ENCODE results near the gene POMT2. TPM values are rescaled to one million over a fixed set of nuclear protein-coding genes. Genes with fewer than 3 reads are reported as not detected.
A peak's percentile ranks its signal among the peaks of the same experiment; 100 is the strongest.

The POMT2 gene
- polyA plus RNA-seq, 1 of the 3 experiments (the other 2 are of a cell fraction): 19.9 TPM

- Histone ChIP-seq H3K4me2 (no peak overlapping the region), H3F3A (replicated peaks; ENCODE audit: insufficient read depth) (no peaks in the 10 kb centered on the region), H3K9ac (no peak overlapping the region), H3K79me2 (ENCODE audit: insufficient read depth) (no peaks in the 10 kb centered on the region), H3K4me1 (ENCODE audit: control insufficient read depth in 1 of 2, insufficient read depth in 2 of 2, low read depth in 1 of 2, low read length in 1 of 2) (peaks cover 0 to 18% of the 10 kb centered on the region in 2 experiments; a peak in 1 of 4 replicates), H3K27ac (ENCODE audit: low read depth in 2 of 2, low read length in 1 of 2) (peak overlapping the region in 1 of 2 experiments; percentile 65; a peak in 2 of 4 replicates), H3K4me3 (ENCODE audit: low read depth in 2 of 2, low read length in 1 of 2) (no peak overlapping the region), H3K36me3 (replicated peaks in 1 of 2; ENCODE audit: control insufficient read depth in 1 of 2, insufficient read depth in 2 of 2, low read length in 1 of 2) (peaks cover 0 to 27% of the 10 kb centered on the region in 2 experiments), H4K20me1 (ENCODE audit: insufficient read depth) (no peaks in the 10 kb centered on the region), H3K9me3 (no peaks in the 10 kb centered on the region), H3K27me3 (ENCODE audit: insufficient read depth) (peaks cover 7% of the 10 kb centered on the region), H3K9me2 (no peaks in the 10 kb centered on the region), H2AFZ (ENCODE audit: low read depth) (no peak overlapping the region)
- peak; percentile 84 for DNase-seq
- TF ChIP-seq MXI1 (IDR thresholded peaks at IDR 0.05; ENCODE audit: low read depth, low read length): peak; percentile 20; the same call in 1 of the 2 replicates
- TF ChIP-seq YY1 (IDR thresholded peaks at IDR 0.05; ENCODE audit: low read depth): no peak
- TF ChIP-seq RAD21 (IDR thresholded peaks at IDR 0.05; ENCODE audit: low read length): peak; percentile 52
- WGBS (ENCODE audit: low lambda C conversion rate): 53% methylated on average over 8 of the region's 8 CpGs
- ChIA-PET POLR2A (interaction anchor here (0.6 to 1.2 kb wide), 2 partner anchors 162 to 405 kb away, joined by 3 read pairs; no protein-coding TSS in a partner anchor), CTCF (interaction anchor here (0.7 to 3.5 kb wide), 23 partner anchors 11 to 403 kb away, joined by 3 to 21 read pairs (median 4); partner anchors contain the start of genes SAMD15, TMED8 and TMEM63C)
Observed at GRCh38 chr14:77275601-77276017, 45.1 kb downstream of the POMT2 start.

DNA sequence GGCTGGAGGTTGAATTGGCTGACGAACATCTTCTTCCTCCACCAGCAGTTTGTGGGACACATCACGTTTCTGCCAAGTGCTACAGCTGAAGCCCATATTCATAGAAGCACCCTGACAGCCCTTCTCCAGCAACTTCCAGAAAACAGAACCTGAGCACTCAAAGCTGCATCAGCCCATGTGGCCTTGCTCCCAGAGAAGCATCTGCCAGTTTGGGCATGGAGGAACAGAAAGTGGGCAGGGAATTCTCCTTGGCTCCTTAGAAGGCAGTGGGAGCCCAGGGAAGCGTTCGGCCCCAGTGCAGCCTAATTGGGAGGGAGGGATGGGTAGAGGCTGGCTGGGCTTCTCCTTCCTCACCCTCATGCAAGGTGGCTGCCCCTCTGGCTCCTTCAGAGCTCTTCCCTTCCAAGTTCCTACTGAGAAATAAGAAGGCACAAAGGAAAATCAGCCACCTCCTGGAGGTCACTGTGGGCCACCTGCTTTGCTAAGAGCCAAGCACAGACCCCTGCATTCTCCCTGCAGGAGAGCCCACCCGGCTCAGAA lies 45.6 kb downstream of the POMT2 start:
- peak overlapping the region in 1 of 2 experiments; percentile 65; a peak in 2 of 4 replicates for H3K27ac ChIP-seq (ENCODE audit: low read depth in 2 of 2, low read length in 1 of 2)
- H3K9me3 ChIP-seq: no peaks in the 10 kb centered on the region
- DNase-seq: no peak
- peaks cover 11% of the 10 kb centered on the region for H3K27me3 ChIP-seq (ENCODE audit: insufficient read depth)
- H4K20me1 ChIP-seq (ENCODE audit: insufficient read depth): no peaks in the 10 kb centered on the region
- H2AFZ ChIP-seq (ENCODE audit: low read depth): no peak overlapping the region
- no peaks in the 10 kb centered on the region for H3F3A ChIP-seq (replicated peaks; ENCODE audit: insufficient read depth)
- 71% methylated on average over 5 of the region's 5 CpGs for WGBS (ENCODE audit: low lambda C conversion rate)
- ChIA-PET POLR2A (interaction anchor here (1.2 kb wide), 1 partner anchor 406 kb away, joined by 3 read pairs; no protein-coding TSS in a partner anchor), CTCF (interaction anchor here (0.7 to 3.5 kb wide), 22 partner anchors 11 to 402 kb away, joined by 3 to 21 read pairs (median 4); partner anchors contain the start of genes SAMD15, TMED8 and TMEM63C)
- H3K4me3 ChIP-seq (ENCODE audit: low read depth in 2 of 2, low read length in 1 of 2): no peak overlapping the region
- H3K36me3 ChIP-seq (replicated peaks in 1 of 2; ENCODE audit: control insufficient read depth in 1 of 2, insufficient read depth in 2 of 2, low read length in 1 of 2): peaks cover 0 to 23% of the 10 kb centered on the region in 2 experiments
- peaks cover 0 to 18% of the 10 kb centered on the region in 2 experiments; a peak in 1 of 4 replicates for H3K4me1 ChIP-seq (ENCODE audit: control insufficient read depth in 1 of 2, insufficient read depth in 2 of 2, low read depth in 1 of 2, low read length in 1 of 2)
- TF ChIP-seq USF1 (IDR thresholded peaks at IDR 0.05; ENCODE audit: borderline replicate concordance, low read depth) (no peak), JUND (IDR thresholded peaks at IDR 0.05) (no peak), TAF1 (IDR thresholded peaks at IDR 0.05; ENCODE audit: borderline replicate concordance, low read depth, low read length) (no peak), POLR2AphosphoS5 (IDR thresholded peaks at IDR 0.05; ENCODE audit: low read depth, low read length) (no peak), EP300 (IDR thresholded peaks at IDR 0.05; ENCODE audit: borderline replicate concordance in 1 of 2, low read depth in 1 of 2, low read length in 1 of 2) (no peak), NFIC (IDR thresholded peaks at IDR 0.05; ENCODE audit: borderline replicate concordance) (no peak), GATA2 (CRISPR knock-in tag; IDR thresholded peaks at IDR 0.05) (no peak), FOSL2 (IDR thresholded peaks at IDR 0.05; ENCODE audit: borderline replicate concordance, low read depth) (no peak)
- TF ChIP-seq, protein P1, sequence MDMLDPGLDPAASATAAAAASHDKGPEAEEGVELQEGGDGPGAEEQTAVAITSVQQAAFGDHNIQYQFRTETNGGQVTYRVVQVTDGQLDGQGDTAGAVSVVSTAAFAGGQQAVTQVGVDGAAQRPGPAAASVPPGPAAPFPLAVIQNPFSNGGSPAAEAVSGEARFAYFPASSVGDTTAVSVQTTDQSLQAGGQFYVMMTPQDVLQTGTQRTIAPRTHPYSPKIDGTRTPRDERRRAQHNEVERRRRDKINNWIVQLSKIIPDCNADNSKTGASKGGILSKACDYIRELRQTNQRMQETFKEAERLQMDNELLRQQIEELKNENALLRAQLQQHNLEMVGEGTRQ (IDR thresholded peaks at IDR 0.05; ENCODE audit: borderline replicate concordance, low read depth, low read length): no peak
- TF ChIP-seq, protein P2, sequence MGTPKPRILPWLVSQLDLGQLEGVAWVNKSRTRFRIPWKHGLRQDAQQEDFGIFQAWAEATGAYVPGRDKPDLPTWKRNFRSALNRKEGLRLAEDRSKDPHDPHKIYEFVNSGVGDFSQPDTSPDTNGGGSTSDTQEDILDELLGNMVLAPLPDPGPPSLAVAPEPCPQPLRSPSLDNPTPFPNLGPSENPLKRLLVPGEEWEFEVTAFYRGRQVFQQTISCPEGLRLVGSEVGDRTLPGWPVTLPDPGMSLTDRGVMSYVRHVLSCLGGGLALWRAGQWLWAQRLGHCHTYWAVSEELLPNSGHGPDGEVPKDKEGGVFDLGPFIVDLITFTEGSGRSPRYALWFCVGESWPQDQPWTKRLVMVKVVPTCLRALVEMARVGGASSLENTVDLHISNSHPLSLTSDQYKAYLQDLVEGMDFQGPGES (IDR thresholded peaks at IDR 0.05; ENCODE audit: low read depth, low read length): no peak
- TF ChIP-seq, protein P3, sequence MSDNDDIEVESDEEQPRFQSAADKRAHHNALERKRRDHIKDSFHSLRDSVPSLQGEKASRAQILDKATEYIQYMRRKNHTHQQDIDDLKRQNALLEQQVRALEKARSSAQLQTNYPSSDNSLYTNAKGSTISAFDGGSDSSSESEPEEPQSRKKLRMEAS (IDR thresholded peaks at IDR 0.05; ENCODE audit: low read depth): no peak
- H3K4me2 ChIP-seq: no peak overlapping the region
- no peaks in the 10 kb centered on the region for H3K9me2 ChIP-seq
- H3K79me2 ChIP-seq (ENCODE audit: insufficient read depth): no peaks in the 10 kb centered on the region
- no peak overlapping the region for H3K9ac ChIP-seq

All from SK-N-SH (cell line).